Large intestine (tissue), 3 donors: ENCODE measurements around the gene RBM17. TPM values are rescaled to one million over a fixed set of nuclear protein-coding genes. Genes with fewer than 3 reads are reported as not detected.
A peak's percentile ranks its signal among the peaks of the same experiment; 100 is the strongest.
"Not testable (repeated sequence)": the region's sequence is repeated elsewhere in the genome, so short reads cannot be mapped to it uniquely, and the experiment has no call there.

Source experiments
- DNase-seq, 2 donors: peaks; one replicate each; pipeline versions ENCODE4 v3.0.0 to v3.0.0-alpha.2; 2013
- H3K27ac ChIP-seq: one replicate; pipeline ENCODE4 v1.5.1; 2013; ENCODE audit warnings: low read length
- H3K27me3 ChIP-seq: 2 replicates; pipeline ENCODE4 v1.6.1; 2013; ENCODE audit warnings: low read length; ENCODE audit not compliant: control insufficient read depth, insufficient read depth
- H3K36me3 ChIP-seq: 2 replicates; pipeline ENCODE4 v1.6.1; 2013; ENCODE audit warnings: low read length; ENCODE audit not compliant: control insufficient read depth, insufficient read depth
- H3K4me1 ChIP-seq: one replicate; pipeline ENCODE4 v1.6.1; 2013; ENCODE audit warnings: low read length; ENCODE audit not compliant: control insufficient read depth, insufficient read depth
- H3K4me3 ChIP-seq: one replicate; pipeline ENCODE4 v1.5.1; 2013; ENCODE audit warnings: low read length
- H3K9me3 ChIP-seq: one replicate; pipeline ENCODE4 v1.6.1; 2013; ENCODE audit warnings: mild to moderate bottlenecking, low read depth, low read length, moderate library complexity; ENCODE audit not compliant: control insufficient read depth
- WGBS: methylation state at CpG from one replicate; pipeline ENCODE4 v1.1.5; 2013; ENCODE audit warnings: low lambda C conversion rate; ENCODE audit not compliant: insufficient coverage; 5-methylcytosine and 5-hydroxymethylcytosine counted together
- polyA plus RNA-seq: library from polyadenylated mRNA; unstranded; fragments of 120-200 nt; gene quantifications from one replicate; pipeline ENCODE4 v1.2.1, GENCODE V29; 2013

Gene RBM17
- polyA plus RNA-seq, 1 donor, result 125 TPM

DNA sequence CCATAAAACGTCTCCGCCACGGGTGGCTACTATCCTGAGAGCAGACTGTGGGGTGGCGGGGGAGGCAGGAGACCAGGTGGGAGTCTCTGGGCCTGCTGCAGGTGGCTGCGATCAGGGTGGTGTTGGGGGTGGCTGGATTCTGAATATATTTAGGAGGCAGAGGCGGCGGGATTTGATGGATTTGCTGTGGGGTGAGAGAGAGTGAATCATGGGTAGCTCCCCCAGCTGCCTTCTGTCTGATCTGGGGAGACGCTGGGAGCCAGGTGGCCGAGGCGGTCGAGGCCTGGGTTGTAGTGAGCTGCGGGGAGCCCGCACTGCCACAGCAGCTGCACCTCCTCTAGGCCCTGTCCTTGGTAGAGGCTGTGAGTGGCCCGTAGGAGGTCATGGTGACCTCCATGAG is 65.7 kb downstream of the RBM17 start:
- WGBS, result no CpG with 5 or more reads among the region's 14 CpGs
- no peak overlapping the region for H3K4me3 ChIP-seq
- H3K36me3 ChIP-seq, result no peaks in the 10 kb centered on the region
- no peaks in the 10 kb centered on the region for H3K27me3 ChIP-seq
- no peaks in the 10 kb centered on the region for H3K4me1 ChIP-seq
- no peaks in the 10 kb centered on the region for H3K9me3 ChIP-seq
- H3K27ac ChIP-seq, result no peak overlapping the region
- DNase-seq, result no peak

DNA sequence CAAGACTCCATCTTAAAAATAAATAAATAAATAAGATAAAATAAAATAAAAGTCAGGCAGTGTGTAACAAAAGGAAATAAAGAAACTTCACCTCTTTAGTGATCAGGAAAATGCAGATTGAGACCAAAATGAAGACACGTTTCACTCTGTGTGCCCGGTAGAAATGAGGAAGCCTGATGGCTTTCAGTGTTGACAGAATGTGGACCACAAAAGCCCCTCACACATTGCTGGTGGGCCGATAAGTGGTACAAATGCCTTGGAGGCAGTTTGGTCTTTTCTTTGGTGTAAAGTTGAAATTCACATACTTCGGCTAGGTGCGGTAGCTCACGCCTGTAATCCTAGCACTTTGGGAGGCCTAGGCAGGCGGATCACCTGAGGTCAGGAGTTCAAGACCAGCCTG is 69.4 kb downstream of the RBM17 start:
- no CpG with 5 or more reads among the region's 7 CpGs for WGBS
- peaks cover 7% of the 10 kb centered on the region for H3K4me1 ChIP-seq
- no peaks in the 10 kb centered on the region for H3K36me3 ChIP-seq
- no peaks in the 10 kb centered on the region for H3K27me3 ChIP-seq
- no peak for DNase-seq
- no peak overlapping the region for H3K4me3 ChIP-seq
- peaks cover under 1% of the 10 kb centered on the region for H3K9me3 ChIP-seq
- H3K27ac ChIP-seq, result no peak overlapping the region

- no peak for DNase-seq
- WGBS, result no CpG with 5 or more reads among the region's 3 CpGs
- H3K9me3 ChIP-seq, result peaks cover 3% of the 10 kb centered on the region
- no peaks in the 10 kb centered on the region for H3K27me3 ChIP-seq
- peaks cover 17% of the 10 kb centered on the region for H3K4me1 ChIP-seq
- peaks cover 6% of the 10 kb centered on the region for H3K36me3 ChIP-seq
- H3K4me3 ChIP-seq, result no peak overlapping the region
- H3K27ac ChIP-seq, result no peak overlapping the region
Observed at GRCh38 chr10:6161921-6162320, 73.1 kb downstream of the RBM17 start.

DNA sequence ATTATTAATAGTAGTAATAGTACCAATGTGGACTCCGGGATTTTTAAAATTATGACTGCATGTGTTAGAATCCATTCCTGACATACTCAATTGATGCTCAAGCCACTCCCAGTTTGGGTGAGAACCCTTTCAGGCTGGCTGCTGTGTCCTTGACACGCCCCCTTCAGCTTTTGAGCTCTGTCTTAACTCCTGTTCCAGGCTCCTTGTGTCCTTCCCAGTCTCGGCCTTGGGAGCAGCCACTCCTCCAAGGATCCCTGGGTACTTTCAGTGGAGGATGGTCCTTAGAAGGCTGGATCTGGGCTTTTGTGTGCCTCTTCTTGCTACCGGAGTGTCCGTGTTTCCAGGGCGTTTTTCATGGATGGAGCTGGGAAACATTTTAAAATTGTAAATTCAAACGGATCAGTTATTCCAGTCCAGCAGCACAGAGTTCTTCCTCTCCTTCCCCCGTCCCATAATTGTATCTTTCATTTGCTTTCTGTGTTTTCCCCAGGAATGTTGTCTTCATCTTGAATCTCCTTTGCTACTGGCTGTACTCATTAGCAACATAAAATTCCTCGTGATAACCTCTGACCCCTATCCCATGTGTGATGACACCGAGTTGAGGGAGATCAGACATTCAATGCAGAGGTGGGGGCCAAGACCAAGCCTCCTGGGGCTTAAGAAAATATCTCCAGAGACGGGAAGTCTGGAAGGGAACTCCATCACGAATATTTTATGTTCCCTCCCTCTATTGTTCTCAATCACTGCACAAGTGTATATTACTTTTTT is 73.9 kb downstream of the RBM17 start:
- Histone ChIP-seq H3K4me1 (peaks cover 17% of the 10 kb centered on the region), H3K27ac (peak overlapping the region; percentile 88), H3K27me3 (no peaks in the 10 kb centered on the region), H3K9me3 (peaks cover 3% of the 10 kb centered on the region), H3K4me3 (peak overlapping the region; percentile 47), H3K36me3 (peaks cover 6% of the 10 kb centered on the region)
- 20% methylated on average over 1 of the region's 12 CpGs for WGBS
- DNase-seq, result no peak

DNA sequence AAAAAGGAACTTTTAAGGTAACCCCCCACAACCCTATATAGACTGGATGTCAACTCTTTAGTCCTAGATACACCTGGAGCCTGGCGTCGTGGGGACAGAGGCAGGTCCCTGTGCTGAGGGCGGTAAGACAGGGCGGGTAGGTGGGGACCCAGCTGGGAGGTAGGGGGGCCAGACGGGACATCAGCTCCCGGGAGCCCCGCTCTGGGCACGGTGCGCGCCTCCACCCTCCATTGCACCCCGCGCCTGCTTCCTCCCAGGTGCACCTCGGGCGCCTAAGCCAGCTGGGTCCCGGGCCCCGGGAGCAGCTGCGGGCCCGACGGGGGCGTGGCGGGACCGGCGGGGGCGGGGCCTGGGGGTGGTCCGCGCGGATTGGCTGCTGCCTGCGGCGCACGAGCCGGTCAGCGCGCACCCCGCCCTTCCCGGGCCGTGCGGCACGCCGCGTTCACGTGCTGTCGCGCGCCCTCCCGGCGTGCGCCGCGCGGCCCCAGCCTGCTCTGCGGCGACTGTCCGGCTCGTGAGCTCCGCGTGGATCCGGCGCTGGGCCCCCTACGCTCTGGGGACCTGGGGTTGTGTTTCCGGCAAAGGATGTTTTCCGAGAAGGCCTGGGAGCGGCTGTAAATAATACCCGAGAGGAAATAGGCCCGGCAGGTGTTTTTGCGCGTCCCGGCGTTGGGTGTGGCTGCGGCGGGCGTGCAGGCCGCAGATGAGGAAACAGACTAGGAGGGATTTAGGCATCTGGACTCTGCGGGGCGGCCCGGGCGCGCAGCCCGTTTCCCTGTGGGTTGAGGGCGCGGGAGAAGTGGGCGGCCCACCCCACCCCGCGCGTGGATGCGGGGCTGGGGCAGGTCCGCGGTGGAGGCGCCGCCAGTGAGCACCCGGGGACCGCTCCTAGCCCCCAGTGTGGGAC is 74.8 kb downstream of the RBM17 start:
- peaks cover 17% of the 10 kb centered on the region for H3K4me1 ChIP-seq
- peaks cover 3% of the 10 kb centered on the region for H3K9me3 ChIP-seq
- H3K4me3 ChIP-seq, result peak overlapping the region; percentile 73
- H3K27ac ChIP-seq, result peak overlapping the region; percentile 98
- WGBS, result no CpG with 5 or more reads among the region's 91 CpGs
- DNase-seq, result peak; percentile 97 to 98
- no peaks in the 10 kb centered on the region for H3K27me3 ChIP-seq
- peaks cover 6% of the 10 kb centered on the region for H3K36me3 ChIP-seq

GRCh38 chr10:6164271-6165095 is 75.6 kb downstream of the RBM17 start:
- WGBS, result no CpG with 5 or more reads among the region's 16 CpGs

GRCh38 chr10:6165221-6165725 is 76.4 kb downstream of the RBM17 start:
- H3K27ac ChIP-seq, result no peak overlapping the region
- peaks cover 3% of the 10 kb centered on the region for H3K9me3 ChIP-seq
- H3K4me1 ChIP-seq, result peaks cover 19% of the 10 kb centered on the region
- peaks cover 6% of the 10 kb centered on the region for H3K36me3 ChIP-seq
- no peak for DNase-seq
- no peaks in the 10 kb centered on the region for H3K27me3 ChIP-seq
- no peak overlapping the region for H3K4me3 ChIP-seq
- 73% methylated on average over 3 of the region's 6 CpGs for WGBS

More at GRCh38 chr10:6164271-6165095, 75.6 kb downstream of the RBM17 start:
- Histone ChIP-seq H3K27ac (peak overlapping the region; percentile 98), H3K4me3 (peak overlapping the region; percentile 73), H3K36me3 (peaks cover 6% of the 10 kb centered on the region), H3K4me1 (peaks cover 17% of the 10 kb centered on the region), H3K27me3 (no peaks in the 10 kb centered on the region), H3K9me3 (peaks cover 3% of the 10 kb centered on the region)
- DNase-seq, result peak in 1 of 2 donors; percentile 74

DNA sequence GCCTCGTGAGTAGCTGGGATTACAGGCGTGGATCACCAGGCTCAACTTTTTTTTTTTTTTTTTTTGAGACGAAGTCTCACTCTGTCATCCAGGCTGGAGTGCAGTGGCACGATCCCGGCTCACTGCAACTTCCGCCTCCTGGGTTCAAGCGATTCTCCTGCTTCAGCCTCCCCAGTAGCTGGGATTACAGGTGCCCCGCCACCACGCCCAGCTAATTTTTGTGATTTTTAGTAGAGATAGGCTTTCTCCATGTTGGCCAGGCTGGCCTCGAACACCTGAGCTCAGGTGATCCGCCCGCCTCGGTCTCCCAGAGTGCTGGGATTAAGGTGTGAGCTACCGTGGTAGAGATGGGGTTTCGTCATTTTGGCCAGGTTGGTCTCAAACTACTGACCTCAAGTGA is 77.1 kb downstream of the RBM17 start:
- H3K4me1 ChIP-seq, result peaks cover 24% of the 10 kb centered on the region
- DNase-seq, H3K27ac ChIP-seq, H3K9me3 ChIP-seq, H3K36me3 ChIP-seq, H3K4me3 ChIP-seq, H3K27me3 ChIP-seq: not testable (repeated sequence)
- no CpG with 5 or more reads among the region's 15 CpGs for WGBS
